LNCaP clone FGC (cell line): Measurements from ENCODE around the gene DLX6.

Experiments used
- DNase-seq: peaks from one replicate; pipeline ENCODE4 v3.0.0-alpha.2; 2011; ENCODE audit warnings: low read depth
- H3K4me3 ChIP-seq: 2 replicates; pipeline ENCODE4 v1.5.1; 2011; ENCODE audit warnings: mild to moderate bottlenecking, low read depth, low read length, control low read depth
- TF ChIP-seq, protein P1 (sequence below): IDR thresholded peaks from 2 replicates; pipeline ENCODE4 v1.5.1; 2012; ENCODE audit warnings: mild to moderate bottlenecking; ENCODE audit not compliant: control insufficient read depth, insufficient read depth; ENCODE audit errors: extremely low read depth

The DLX6 gene

DNA sequence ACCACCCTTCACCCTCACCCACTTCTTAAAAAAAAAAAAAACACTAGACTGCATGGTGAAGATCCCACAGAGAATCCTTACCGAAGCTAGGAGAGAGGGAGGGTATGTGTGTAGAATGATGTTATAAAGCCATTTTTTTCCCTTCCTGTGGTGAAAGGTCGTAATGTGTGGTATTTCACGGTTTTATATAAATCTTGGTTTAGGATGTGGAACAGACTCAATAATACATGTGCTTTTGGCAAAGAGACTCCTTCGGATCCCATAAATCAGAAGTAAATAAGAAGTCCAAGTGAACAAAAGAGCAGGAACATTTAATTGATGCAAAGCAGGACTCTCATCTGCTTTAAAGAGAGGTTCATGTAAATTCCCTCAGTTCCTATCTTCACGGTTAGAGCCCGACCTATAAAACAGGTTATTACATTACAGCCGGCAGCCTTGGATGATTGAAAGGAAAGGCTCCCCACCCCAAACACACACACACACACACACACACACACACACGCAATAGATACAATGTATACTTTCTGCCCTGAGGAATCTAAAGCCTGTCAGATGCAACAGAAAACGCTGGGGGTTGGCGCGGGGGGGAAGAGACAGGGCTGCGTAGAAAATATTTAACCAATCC, 10.5 kb downstream of the DLX6 start:
- no peak overlapping the region for H3K4me3 ChIP-seq
- TF ChIP-seq, protein P1, sequence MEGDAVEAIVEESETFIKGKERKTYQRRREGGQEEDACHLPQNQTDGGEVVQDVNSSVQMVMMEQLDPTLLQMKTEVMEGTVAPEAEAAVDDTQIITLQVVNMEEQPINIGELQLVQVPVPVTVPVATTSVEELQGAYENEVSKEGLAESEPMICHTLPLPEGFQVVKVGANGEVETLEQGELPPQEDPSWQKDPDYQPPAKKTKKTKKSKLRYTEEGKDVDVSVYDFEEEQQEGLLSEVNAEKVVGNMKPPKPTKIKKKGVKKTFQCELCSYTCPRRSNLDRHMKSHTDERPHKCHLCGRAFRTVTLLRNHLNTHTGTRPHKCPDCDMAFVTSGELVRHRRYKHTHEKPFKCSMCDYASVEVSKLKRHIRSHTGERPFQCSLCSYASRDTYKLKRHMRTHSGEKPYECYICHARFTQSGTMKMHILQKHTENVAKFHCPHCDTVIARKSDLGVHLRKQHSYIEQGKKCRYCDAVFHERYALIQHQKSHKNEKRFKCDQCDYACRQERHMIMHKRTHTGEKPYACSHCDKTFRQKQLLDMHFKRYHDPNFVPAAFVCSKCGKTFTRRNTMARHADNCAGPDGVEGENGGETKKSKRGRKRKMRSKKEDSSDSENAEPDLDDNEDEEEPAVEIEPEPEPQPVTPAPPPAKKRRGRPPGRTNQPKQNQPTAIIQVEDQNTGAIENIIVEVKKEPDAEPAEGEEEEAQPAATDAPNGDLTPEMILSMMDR = no peak
- no peak for DNase-seq

DNA sequence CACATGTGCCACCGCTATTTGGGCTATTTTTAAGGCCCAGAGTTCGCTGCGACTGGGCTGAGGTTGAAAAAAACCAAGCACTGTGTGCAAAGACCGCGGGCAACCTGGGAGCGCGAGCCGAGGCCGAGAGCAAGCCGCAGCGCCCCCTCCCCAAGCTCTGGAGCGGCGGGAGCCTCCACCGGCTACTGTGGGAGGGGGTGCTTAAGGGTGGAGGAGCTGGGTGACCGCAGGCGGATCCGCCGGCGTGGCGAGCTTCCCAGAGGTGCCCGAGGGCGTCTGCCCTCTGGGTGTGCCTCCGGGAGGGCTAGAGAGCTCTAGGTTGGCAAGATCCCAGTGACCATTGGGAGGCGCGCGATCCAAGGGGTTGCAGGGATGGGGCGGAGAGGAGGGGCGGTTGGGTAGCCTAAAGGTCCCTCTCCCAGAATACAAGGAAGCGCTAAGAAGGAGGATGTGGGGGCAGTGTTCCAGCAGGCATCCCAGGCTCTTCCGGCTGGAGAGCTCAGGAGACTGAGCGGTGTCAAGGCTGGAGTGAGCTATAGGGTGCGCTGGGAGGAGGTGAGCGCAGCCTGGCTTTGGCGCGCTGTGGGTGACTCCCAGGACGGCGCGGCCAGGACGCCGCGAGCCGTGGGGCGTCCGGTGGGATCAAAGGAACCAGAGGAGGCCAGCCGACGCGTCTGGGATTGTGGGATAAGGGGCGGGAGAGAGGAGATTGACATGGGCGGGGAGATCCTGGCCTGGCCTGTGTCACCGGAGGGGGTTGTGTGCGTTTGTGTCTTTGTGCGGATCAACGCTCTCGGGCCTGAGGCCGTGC, 11.2 kb downstream of the DLX6 start:
- TF ChIP-seq, protein P1 = no peak
- H3K4me3 ChIP-seq = no peak overlapping the region
- no peak for DNase-seq

DNA sequence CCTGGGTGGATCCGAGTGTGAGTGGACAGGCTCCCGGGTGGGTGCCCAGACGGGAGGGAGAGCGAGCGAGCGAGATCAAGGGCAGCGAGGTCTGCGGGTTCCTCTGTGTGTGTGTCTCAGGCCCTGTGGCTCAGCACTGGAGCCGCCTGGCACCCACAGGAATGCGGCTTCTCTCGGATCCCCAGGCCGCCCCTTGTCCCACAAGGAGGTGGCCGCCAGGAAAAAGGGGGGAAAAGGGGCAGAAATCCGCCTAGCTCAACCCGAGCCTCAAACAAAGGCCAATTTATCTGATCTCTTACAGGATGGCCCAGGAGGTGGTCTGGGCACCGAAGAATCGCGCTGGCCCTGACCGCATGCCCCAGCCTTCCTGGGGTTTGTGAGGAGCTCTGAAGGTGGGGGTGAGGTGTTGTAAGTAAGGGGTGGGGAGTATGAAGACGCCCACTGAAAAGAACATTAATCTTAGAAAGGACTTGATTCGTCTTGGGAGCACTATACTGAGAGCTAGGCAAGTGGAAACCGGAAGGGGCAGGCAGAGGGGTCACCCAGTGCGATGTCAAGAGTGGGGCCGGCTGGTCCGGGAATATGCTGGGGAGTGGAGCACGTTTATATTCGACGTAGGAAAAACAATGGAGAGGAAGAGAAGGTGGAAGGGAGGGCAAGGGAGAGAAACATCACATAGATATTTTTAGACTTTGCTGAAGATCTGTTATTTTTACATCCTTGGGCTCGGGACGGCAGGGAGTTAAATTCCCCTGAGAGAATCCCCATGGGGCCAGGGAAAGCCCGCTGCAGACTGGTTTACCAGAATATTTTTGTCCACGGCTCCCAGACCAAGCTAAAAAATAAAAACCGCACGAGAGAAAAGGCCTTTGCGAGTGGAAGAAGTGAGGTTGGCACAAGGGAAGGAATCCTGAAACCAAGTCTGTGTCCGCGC, 12.1 kb downstream of the DLX6 start:
- TF ChIP-seq, protein P1 = no peak
- H3K4me3 ChIP-seq = no peak overlapping the region

DNA sequence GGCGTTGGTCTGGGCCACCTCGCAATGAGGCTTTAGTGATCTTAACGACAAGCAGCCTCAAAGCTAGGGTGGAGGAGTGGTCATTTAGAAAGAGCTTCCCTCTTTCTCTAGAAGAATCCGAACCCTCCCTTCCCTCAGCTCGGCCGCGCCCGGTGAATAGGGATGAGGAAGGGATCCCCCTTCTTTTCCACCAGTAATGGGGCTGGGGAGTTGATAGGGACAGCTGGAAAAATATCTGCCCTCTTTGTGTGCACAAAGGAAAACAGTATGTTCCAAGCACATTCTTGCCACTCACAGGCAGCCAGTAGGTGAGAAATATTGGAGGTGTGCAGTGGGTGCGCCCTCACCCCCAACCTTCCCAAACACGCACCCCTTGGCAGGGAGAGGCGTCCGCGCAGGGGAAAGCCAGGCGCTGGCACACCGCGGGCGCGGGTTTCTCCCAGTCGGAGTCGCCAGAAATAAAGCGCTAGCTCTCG, 12.8 kb downstream of the DLX6 start:
- no peak overlapping the region for H3K4me3 ChIP-seq
- TF ChIP-seq, protein P1 = no peak
- DNase-seq = no peak

More for the DNA sequence above, 12.1 kb downstream of the DLX6 start:
- no peak for DNase-seq

DNA sequence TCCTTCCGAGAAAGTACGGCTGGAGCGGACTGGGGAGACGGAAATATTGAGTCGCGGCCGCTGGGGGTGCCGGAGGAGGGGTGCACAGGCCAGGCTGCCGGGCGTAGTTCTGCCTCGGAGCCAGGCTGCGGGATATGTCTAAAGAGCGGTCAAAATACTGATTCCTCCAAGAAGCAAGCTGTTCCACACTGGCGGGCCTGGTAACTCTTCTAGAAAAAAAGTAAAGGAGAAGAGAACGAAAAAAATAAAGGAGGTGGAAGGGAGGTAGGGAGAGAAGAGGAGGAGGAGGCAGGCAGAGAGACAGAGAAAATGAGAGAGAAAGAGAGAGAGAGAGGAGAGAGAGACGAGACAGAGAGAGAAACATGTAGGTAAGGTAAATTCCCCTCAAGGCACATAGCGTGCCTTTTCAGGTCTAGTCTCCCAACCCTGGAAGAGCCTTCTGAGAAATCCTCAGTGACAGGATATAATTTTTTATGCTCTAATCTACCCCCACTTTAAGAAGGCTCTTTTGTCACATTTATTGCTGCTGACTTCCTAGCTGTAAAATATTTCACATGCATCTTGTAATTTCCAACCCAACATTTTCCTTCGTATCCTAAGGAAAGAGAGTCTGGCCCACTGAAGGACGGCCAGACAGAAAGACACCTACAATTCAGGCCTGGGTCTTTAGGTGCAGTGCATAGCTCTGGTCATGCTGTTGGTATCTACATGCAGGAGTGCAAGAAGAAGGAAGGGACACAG, 13.6 kb downstream of the DLX6 start:
- TF ChIP-seq, protein P1 = no peak
- H3K4me3 ChIP-seq = no peak overlapping the region

DNA sequence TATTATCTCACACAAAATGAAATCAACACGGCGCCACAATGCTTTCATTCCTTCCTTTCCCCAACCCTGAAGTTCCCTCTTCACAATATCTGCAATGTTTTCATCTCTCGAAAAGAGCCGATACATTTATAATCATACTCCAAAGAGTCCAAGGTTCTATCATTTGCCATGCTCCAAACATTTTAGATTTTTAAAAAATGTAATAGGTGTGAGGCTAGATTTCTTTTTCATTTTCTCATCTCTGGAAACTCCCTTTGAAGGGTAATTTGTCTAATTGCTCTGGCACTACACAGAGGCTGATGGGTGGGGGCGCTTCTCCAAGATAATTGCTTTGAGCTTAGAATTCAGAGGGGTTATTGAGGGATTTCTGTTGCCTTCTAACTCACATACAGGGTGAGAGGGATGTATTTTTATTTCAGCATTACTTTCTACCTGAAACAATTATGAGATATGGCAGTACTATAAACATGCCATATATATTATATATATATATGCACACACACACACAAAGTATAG, 14.4 kb downstream of the DLX6 start:
- no peak overlapping the region for H3K4me3 ChIP-seq
- no peak for DNase-seq
- TF ChIP-seq, protein P1 = no peak

More for the DNA sequence above, 13.6 kb downstream of the DLX6 start:
- no peak for DNase-seq
